HuH-7 (cell line): ENCODE data around the gene RHOB.
"Not testable (repeated sequence)": the region's sequence is repeated elsewhere in the genome, so short reads cannot be mapped to it uniquely, and the experiment has no call there.

ENCODE experiments used
- DNase-seq: peaks from one replicate; pipeline ENCODE4 v3.0.0; 2011; ENCODE audit warnings: low spot score

The RHOB gene

DNA sequence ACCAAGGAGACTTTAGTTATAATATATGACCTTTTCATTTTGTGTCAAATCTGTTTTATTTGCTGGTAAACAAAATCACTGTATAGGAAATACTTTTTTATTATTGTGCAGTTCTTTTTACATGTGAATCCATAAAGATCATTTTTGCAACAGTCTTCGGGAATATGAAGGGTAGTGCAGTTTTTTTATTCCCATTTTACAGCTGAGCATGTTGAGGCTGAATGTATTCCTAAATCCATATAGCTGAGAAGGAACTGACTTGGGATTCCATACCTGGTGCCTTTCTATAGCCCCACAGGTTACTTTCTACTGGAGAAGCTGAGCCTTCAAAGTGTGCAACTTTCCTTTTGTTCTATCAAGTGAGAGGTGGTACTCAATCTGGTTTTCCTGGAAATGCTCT lies 29.6 kb downstream of the RHOB start:
- DNase-seq = no peak

DNA sequence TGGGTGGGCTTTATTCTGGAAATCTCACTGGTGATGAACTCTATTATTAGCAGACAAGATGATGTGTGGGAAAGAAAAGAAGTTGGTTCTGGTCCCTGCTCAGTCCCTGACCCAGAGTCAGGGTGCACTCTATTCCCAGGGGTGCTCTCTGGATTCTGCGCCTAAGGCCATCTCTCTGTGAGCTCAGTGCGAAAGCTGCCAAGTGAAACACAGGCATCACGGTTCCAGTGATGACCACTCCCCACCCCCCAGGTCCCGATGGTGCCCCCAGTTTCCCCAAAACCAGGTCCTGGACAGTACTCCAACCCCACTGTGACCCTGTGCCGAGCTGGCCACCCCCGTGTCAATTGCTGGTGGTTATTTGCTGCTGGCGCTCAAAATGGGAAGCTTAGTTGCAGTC lies 30.1 kb downstream of the RHOB start:
- no peak for DNase-seq

DNA sequence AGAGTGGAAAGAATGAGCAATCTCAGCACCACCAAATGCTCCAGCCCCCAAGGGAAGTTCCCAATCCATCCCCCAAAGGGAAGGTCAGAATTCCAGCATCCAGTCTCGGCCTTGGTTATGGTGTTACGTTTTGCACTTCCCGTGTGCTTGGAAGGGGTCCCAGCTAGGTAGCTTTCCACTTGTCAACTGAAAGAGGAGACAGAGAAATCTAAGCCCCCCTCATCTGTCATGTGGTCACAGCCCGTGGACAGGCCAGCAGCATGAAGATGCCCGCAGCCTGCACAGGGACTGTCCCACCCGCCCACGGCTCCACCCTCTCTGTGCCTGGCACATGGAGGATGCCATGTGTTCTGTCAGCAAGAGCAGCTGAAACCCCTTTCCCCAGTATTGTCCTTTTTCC lies 32.1 kb downstream of the RHOB start:
- no peak for DNase-seq

DNA sequence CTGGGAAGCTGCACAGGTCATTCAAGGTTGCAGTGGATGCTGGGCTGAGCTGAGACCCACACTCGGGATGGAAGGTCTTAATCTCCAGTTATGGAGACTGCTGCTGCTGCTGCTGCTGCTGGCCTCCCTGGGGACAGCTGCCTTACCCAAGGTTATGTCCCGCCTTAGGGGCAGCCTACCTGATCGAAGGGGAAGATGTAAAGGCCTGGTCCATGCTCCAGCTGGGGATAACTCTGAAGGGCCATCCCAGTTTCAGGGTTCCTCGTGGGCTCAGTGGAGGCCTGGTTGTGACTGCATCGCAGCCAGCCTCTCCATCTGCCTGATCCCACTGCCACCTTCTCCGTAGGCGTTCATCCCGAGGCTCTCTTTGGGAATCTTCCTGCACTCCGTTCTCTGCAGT lies 33.0 kb downstream of the RHOB start:
- no peak for DNase-seq

DNA sequence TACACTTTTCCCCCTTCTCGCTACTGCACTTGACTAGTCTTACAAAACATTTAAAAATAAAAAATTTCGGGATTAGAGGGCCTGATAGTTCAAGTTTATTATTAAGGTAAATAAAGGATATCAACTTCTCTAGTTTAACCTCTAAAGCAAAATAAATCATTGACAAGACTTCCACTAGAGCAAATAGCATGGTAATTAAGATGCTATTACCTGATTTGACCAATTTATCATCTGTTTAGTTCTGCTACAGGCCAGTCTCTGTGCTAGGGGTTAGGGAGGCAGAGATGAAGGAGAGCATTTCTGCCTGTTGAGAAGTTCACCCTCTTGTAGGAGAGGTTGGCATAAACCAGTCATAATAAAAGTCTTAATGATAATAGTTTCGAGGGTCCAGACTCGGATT lies 34.0 kb downstream of the RHOB start:
- DNase-seq = no peak

DNA sequence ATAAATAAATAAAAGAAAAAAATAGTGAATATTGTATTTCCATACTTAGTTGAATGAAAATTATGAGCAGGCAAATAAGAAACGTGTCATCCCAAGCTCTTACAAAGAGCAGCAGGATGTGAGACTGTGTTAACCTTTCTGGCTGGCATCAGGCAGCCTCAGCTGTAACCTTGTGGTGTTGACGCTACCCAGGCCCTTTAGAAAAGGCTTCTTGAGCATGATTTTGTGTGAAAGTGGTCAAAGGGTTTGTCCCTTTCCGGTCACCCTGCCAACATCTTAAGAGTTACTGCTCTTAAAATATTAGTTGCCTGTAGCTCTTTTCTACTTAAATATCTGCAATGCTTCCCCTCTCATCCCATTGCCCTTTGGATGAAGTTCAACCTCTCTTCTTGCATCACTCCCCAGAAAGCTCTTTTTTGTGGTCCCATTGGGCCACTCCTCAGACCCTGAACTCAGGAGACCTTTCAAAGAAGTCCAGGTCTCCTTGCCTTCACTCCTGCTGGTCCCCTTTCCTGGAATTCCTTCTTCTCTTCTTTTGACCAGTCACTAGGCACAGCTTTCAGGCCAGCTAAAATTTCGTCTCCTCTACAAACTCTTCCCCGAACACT lies 35.0 kb downstream of the RHOB start:
- no peak for DNase-seq

DNA sequence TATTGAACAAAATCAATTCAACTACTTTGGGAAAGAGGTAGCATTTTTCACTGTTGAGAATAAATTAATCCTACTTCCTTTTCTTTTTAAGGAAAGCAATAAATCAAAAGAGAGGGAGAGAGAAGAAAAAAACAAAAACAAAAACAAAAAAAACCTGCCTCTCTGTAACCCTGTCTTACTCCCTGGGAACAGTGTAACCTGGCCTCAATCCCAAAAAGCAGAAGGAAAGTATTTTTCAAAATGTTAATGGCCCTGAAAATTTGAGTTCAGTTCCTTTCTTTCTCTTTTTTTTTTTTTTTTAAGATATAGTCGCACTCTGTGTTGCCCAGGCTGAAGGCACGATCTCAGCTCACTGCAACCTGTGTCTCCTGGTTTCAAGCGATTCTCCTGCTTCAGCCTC lies 35.9 kb downstream of the RHOB start:
- DNase-seq = no peak

DNA sequence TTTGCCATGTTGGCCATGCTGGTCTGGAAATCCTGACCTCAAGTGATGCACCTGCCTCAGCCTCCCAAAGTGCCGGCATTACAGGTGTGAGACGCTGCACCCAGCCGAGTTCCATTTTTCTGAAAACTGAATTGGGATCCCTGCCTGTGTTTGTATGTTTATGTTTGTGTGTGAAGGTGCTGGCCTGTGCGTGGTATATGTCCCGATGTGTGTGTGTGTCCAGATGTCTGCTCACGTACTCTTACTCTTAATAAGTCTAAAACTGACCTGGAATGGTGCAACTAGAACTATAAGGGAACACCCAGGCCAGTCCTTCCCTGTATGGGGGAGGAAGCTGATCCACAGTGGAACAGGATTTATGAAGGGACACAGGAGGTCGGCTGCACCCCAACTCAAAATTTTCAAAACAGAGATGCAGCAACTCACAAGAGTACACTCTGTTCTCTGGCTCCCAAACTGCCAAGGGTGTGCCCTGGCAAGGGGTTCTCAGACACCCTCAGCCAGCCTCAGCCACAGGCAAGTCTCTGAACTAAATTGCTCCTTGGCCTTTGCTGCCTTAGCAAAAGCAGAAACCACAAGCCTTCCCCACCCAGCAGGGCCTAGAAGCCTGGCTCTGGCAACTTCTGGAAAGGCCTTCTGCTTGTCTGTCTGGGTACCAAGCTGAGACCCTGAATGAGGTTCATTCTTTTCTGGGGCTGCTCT lies 36.5 kb downstream of the RHOB start:
- no peak for DNase-seq

DNA sequence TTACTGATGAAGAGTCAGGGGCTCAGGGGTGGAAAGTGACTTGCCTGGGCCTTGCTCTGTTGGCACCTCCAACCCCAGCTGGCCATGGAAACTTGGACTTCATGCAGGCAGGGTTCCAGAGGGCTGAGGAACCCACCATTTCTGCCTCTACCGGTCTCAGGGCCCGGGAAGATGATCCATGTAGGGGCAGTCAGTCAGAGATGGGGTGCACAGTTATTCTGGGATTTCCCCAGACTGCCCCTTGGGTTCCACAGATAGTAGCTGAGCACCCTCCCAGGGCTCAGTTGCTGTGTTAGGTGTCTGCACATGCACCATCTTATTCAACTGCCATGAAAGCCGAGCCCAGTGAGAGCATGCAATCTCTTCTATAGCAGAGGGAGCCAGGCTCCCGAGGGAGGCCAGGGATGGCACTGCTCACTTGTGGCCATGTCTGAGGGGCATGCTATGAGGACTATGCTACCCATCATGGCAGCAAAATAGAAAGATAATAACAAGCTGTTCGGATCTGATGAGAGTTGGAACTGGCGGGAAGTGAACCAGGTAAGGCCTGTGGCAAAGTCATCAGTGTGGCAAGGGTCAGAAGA lies 37.3 kb downstream of the RHOB start:
- DNase-seq = no peak

DNA sequence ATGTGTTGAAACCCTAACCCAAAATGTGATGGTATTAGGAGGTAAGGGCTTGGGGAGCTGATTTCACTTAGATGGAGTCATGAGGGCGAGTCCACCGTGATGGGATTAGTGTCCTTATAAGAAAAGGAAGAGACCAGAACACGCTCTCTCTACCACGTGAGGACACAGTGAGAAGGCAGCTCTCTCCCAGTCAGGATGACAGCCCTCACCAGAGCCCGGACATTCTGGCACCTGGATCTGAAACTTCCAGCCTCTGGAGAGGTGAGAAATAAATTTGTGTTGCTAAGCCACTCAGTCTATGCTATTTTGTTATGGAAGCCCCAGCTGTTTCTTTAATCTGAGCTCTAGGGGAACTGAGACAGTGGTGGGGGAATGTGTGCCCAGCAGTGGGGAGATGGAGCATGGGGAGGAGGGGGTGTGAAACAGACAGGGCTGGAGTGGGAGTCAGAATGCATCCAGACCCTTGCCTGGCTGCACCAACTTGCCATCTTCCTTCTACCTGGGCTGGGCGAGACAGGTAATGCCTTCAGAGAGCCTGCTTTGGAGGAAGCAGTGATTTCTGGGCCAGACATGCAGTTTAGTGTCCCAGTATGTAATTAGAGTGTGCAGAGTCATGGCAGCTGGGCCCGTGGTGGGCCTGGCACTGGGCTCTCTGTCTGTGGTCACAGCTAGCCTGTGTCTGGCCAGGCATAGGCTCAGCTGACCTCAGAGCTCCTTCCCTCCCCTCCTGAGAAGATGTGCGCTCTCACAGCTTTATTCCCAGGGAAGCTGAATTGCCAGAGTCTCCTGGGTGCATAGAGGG lies 38.1 kb downstream of the RHOB start:
- no peak for DNase-seq

DNA sequence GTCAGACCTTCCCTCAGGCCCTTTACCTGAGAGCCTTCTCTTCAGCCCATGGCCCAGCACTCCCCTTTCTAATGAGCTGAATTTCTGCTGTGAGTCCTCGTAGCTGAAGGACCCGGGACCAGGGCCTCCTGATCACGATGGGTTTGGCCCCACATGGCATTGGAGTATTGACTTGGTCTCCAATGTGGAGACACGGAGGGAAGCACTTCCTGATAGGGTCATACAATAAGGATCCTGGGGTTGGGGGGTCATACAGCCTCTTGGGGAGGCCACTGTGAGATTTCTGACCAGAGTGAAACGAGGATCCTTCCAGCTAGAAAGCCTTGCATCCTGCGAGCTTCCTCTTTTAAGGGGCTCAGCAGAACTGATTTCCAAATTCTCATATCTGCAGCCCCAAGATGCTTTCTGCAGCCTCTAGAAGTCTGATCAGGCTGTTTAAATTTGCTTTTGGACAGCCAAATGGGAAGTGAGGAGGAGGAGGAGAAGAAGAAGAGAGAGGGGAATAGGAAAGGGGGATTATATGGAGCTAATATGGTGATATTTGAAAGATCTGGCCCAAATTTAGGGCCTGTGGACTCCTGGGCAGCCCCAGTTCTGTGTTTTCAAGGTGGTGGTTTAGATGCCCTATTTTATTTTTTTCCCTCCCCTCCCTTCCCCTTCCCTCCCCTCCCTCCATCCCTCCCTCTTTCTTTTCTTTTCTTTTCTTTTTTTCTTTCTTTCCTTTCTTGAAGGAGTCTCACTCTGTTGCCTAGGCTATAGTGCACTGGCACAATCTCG lies 38.9 kb downstream of the RHOB start:
- DNase-seq = no peak

DNA sequence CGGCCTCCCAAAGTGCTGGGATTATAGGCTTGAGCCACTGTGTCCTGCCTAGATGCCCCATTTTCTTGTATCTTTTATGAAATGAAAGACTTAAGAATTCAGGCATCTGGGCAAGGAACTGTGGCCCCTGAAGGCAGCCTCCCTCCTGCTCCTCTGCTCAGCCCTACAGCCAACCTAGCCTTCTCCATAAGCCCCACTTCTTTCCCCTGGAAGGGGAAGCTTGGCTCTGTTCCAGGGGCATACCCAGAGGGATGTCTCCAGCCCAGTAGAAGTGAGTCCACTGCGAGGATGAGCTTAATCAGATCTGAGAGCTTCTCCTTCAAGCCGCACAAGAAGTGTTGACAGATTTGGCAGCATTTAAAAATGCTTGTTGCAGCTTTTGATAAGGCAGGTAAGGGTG lies 39.7 kb downstream of the RHOB start:
- no peak for DNase-seq

DNA sequence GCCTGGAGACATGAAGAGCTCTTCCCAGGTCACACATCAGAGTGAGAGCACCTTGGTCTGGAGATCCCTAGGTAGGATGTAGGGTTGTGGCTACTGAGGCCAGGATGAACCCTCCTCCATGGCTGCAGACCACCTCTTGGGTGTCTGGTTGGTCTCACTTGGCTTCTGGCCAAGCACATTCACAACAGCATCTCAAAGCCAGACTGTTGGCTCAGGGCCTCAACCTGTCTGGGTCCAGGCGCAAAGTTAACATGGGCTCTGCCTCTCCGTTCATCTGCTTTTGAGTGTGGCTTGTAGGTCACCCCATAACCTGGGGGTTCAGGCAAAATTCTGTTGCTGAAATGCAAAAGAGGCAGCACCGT lies 40.1 kb downstream of the RHOB start:
- no peak for DNase-seq

DNA sequence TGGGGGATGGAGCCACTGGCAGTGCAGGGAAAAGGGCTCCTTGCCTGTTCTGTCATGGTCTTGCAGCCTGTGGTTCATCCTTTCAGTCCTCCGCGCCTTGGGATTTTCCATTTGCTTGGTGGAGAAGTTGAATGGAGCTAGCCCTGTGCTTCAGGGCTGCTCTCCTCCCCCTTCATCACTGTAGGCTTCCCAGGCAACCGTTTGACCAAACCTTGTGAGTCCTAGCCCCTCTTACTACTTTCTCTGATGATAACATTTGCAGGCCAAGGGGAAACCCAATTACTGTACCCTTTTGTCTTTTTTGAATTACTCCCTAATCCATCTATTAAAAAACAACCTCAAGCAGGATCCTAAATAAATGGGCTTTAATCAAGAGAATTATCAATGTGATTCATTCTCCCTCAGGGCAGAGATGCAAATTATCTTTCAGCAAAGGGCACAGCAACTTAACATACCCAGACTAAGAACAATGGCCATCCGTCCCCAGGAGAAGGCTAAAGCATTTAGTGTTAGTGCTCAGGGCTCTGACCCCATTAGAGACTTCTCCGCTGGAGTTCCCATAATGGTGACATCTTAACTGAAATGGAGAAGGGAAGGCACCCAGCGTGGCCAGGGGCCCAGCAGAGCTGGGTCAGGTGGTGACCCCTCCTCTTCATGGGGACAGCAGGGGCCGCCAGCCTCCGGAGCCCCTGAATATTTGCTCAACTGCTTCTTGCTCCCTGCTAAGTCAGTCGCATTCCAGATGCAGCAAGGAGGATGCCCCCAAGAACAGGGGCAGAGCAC lies 40.7 kb downstream of the RHOB start:
- DNase-seq = no peak

DNA sequence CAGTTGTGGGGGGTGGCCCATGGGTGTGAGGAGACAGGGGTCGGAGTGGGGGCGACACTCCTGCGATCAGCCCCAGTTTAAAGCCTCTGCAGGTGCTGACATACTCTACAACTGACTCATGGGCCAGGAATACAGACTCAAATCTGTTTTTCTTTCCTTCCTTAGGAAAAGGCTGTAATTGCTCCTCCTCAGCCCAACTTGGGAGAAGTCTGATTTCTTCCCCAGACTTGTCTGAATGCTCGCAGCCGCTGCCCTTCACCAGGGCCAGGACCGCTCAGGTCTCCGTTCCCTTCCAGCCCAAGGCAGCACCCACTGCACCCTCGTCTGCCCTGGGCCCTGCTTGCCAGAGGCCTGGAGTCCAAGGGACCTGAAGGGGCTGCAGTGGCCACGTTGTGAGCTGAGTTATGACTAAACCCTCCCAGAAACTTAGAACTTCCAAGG lies 41.3 kb downstream of the RHOB start:
- DNase-seq = no peak

DNA sequence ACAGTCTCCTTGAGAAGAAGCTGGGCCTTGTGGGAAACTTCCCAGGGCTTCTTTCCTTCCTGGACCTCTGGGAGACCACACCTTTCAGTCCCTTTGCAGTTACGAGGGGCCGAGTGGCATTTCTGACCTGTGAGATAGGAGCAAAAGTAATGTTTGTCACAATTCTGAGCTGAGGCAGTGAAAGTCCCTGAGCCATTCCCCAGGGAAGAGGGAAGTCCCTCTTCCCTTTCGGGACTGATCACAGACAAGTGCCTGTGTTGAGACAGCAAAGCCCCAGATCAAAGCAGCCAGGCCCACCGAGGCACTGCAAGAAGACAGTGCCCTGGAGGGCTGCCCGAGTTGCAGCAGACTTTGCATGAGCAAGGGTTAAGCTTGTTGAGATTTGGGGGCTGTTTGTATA lies 41.9 kb downstream of the RHOB start:
- DNase-seq = no peak

DNA sequence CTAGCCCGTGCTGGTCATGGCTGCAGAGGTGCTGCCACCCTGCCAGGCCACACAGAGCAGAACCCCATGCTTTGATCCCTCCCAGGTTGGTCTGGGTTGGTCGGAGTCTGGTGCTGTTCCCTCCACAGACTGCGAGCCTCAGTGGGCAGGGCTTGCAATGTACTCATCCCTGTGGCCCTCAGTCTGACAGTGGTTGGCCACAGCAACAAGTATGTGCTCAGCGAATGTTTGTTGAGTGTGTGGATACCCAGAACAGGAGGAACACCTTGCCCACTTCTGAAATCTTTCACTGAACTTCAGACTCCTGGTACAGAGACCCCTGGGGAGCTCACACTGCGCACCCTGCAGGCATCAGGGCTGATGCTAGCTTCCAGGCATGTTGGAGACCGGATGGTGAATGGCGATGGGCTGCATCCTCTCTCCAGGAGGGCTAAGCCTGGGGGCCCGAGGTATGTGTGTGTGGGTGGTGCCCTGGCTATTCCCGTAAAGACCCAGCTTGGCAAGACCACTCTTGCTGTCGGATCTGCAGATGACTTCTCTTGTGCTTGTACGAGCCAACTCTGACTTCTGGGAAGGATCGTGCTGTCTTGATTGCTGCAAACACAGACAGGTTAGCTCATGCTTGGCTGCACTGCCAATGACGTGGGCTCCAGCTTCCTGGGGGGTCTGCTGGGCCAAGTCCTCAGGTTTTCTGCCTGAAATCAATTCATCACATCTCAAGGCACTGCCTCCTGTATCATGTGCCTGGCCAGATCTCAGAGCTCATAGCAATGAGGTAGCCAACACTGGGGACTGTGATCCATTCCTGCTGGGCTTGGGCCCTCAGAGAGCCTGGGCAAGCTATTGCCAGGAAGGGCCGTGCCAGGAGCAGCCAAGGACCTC lies 43.7 kb downstream of the RHOB start:
- no peak for DNase-seq

DNA sequence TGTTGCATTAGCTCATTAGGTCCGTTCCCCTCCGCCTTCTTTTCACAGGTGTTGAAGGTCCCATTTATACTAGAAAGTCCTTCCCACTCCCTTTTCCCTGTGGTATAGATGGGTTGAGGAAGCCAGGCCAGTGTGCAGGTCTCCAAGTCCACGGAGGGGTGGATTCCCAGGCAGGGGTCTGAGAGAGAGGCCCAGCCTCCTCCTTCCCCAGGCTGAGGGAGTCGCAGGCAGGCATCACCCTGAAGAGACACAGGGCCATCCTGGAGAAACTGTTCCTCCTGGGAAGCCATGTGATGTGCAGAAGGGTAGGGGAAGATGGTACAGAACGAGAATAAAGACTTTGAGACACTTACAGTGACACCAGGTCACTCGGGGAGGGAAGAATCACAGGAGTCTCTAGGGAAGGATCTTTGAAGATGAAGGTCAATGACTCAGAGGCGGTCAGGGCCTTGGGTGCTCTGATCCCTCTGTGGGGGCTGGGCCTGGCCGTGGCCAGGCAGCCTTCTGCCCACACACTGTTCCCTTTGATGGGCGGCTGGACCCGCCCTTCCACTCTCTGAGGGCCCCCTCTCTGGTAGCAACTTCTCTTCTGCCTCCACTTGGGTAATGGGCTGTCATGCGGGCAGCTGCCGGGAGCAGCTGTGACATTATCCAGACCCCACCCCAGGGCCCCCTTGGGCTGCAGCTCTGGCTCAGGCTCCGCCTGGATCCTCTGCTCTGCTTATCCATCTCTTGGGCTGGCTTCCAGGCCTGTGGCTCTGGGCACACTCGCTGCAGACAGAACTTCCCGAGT lies 45.1 kb downstream of the RHOB start:
- no peak for DNase-seq

DNA sequence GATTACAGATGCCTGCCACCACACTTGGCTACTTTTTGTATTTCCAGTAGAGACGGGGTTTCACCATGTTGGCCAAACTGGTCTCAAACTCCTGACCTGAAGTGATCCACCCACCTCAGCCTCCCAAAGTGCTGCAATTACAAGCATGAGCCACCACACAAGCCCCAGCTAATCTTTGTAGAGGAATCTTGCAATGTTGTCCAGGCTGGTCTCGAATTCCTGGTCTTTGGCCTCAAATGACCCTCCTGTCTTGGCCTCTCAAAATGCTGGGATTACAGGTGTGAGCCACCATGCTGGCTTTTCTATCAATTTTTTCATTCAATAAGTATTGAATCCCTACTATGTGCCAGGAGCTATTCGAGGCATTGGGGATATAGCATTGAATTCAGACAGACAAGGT lies 46.2 kb downstream of the RHOB start:
- not testable (repeated sequence) for DNase-seq

DNA sequence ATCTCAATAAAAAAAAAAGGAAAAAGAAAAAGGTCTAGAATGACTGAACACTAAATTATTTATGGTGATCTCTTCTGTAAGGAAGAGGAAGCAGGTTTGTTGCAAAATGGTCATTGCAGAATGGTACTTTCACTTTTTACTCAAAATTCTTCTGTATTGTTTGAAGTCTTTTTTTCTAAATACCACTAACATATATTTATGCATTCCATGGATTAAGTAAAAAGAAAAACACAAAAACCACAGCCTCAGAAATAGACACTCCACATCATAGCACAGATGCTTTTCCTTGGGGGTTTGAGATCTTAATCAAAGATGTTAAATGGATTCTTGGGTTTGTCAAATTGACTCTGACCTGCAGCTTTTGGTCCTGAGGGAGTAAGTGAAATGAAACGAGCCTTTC lies 47.4 kb downstream of the RHOB start:
- DNase-seq = no peak
